Measurements from ENCODE around the gene COQ7.

- TF ChIP-seq CTCF (IDR thresholded peaks at IDR 0.05; ENCODE audit: poor library complexity), result no peak
- TF ChIP-seq EZH2phosphoT487 (IDR thresholded peaks at IDR 0.05; ENCODE audit: low read depth, severe bottlenecking, unreplicated experiment), result no peak
These were observed 59.8 kb downstream of the COQ7 start for GRCh38 chr16:19127205-19127604.

Data from hepatocyte (in vitro differentiated cells).